Measurements from ENCODE around the gene MTX3. TPM values are rescaled to one million over a fixed set of nuclear protein-coding genes. Genes with fewer than 3 reads are reported as not detected.

Gene MTX3
- total RNA-seq, 1 donor from 2014 or later = 18.8 TPM

GRCh38 chr5:79982136-79982535 lies 8.9 kb downstream of the MTX3 start:
- no peak for DNase-seq

- no peak for DNase-seq
Observed at GRCh38 chr5:79976759-79977515, 14.1 kb downstream of the MTX3 start.

- DNase-seq = no peak
Observed at GRCh38 chr5:79975422-79975821, 15.6 kb downstream of the MTX3 start.

GRCh38 chr5:79974886-79975285 lies 16.2 kb downstream of the MTX3 start:
- no peak for DNase-seq

- DNase-seq = no peak
Observed at GRCh38 chr5:79973996-79974395, 17.1 kb downstream of the MTX3 start.

GRCh38 chr5:79973511-79973910 lies 17.6 kb downstream of the MTX3 start:
- no peak for DNase-seq

GRCh38 chr5:79971156-79971555 lies 19.9 kb downstream of the MTX3 start:
- DNase-seq = no peak

GRCh38 chr5:79966448-79966847 lies 24.6 kb downstream of the MTX3 start:
- DNase-seq = no peak

GRCh38 chr5:79964136-79964535 lies 26.9 kb downstream of the MTX3 start:
- no peak for DNase-seq

- DNase-seq = no peak
Observed at GRCh38 chr5:79963261-79964061, 27.6 kb downstream of the MTX3 start.

- DNase-seq = no peak
Observed at GRCh38 chr5:79962575-79963222, 28.4 kb downstream of the MTX3 start.

GRCh38 chr5:79961716-79962574 lies 29.1 kb downstream of the MTX3 start:
- no peak for DNase-seq

- no peak for DNase-seq
Observed at GRCh38 chr5:79959407-79959806, 31.7 kb downstream of the MTX3 start.

- DNase-seq = peak; percentile 41
Observed at GRCh38 chr5:79955941-79956670, 35.0 kb downstream of the MTX3 start.

GRCh38 chr5:79955356-79955895 lies 35.6 kb downstream of the MTX3 start:
- DNase-seq = no peak

- no peak for DNase-seq
Observed at GRCh38 chr5:79954620-79955019, 36.4 kb downstream of the MTX3 start.

GRCh38 chr5:79947567-79947966 lies 43.5 kb downstream of the MTX3 start:
- no peak for DNase-seq

- DNase-seq = no peak
Observed at GRCh38 chr5:79938468-79938867, 52.6 kb downstream of the MTX3 start.

- no peak for DNase-seq
Observed at GRCh38 chr5:79936646-79937216, 54.3 kb downstream of the MTX3 start.

GRCh38 chr5:79936002-79936645 lies 54.9 kb downstream of the MTX3 start:
- DNase-seq = peak; percentile 32

All from skin of body (tissue), 2 donors.